ENCODE results near the gene HINT2. TPM values are rescaled to one million over a fixed set of nuclear protein-coding genes. Genes with fewer than 3 reads are reported as not detected.

HINT2 gene
- total RNA-seq, 2 experiments from 2014 or later = 53.4 to 62.7 TPM

- H3K4me1 Mint-ChIP-seq (ENCODE audit: low read depth) = no peaks in the 10 kb centered on the region
- no peak overlapping the region for H3K27ac Mint-ChIP-seq
- H3K4me3 Mint-ChIP-seq = no peak overlapping the region
- CTCF ChIA-PET = interaction anchor here (0.9 kb wide), 1 partner anchor 28 kb away, joined by 3 read pairs; no protein-coding TSS in a partner anchor
- no peaks in the 10 kb centered on the region for H3K36me3 Mint-ChIP-seq (ENCODE audit: low read depth)
- intact Hi-C loops (cut with micrococcal nuclease) = no loop called here
- no peak for TF ChIP-seq CTCF (IDR thresholded peaks at IDR 0.05)
- ATAC-seq = no peak
- DNase-seq = no peak
- POLR2A ChIA-PET = no interaction called here
- no peaks in the 10 kb centered on the region for H3K9me3 Mint-ChIP-seq
- no peaks in the 10 kb centered on the region for H3K27me3 Mint-ChIP-seq
Measured at GRCh38 chr9:35854091-35854762, 39.4 kb upstream of the HINT2 start.

GRCh38 chr9:35852876-35853865 is 38.3 kb upstream of the HINT2 start:
- ChIA-PET CTCF (interaction anchor here (0.9 to 1.0 kb wide), 2 partner anchors 29 to 117 kb away, joined by 3 read pairs; no protein-coding TSS in a partner anchor), POLR2A (no interaction called here)
- no peak for TF ChIP-seq CTCF (IDR thresholded peaks at IDR 0.05)
- DNase-seq = no peak
- ATAC-seq = no peak
- Mint-ChIP-seq H3K27me3 (no peaks in the 10 kb centered on the region), H3K36me3 (ENCODE audit: low read depth) (no peaks in the 10 kb centered on the region), H3K27ac (no peak overlapping the region), H3K4me1 (ENCODE audit: low read depth) (peaks cover 4% of the 10 kb centered on the region), H3K4me3 (no peak overlapping the region), H3K9me3 (no peaks in the 10 kb centered on the region)
- intact Hi-C loops (cut with micrococcal nuclease) = no loop called here

GRCh38 chr9:35852267-35852815 is 37.5 kb upstream of the HINT2 start:
- Mint-ChIP-seq H3K4me3 (no peak overlapping the region), H3K4me1 (ENCODE audit: low read depth) (peaks cover 12% of the 10 kb centered on the region), H3K27ac (no peak overlapping the region), H3K36me3 (ENCODE audit: low read depth) (no peaks in the 10 kb centered on the region), H3K27me3 (no peaks in the 10 kb centered on the region), H3K9me3 (no peaks in the 10 kb centered on the region)
- TF ChIP-seq CTCF (IDR thresholded peaks at IDR 0.05) = no peak
- POLR2A ChIA-PET = no interaction called here
- ATAC-seq (no peak), DNase-seq (no peak)
- CTCF ChIA-PET = interaction anchor here (1.0 to 1.4 kb wide), 3 partner anchors 26 to 116 kb away, joined by 3 to 4 read pairs (median 3); no protein-coding TSS in a partner anchor
- intact Hi-C loops (cut with micrococcal nuclease) = no loop called here

- peaks cover 38% of the 10 kb centered on the region for H3K4me1 Mint-ChIP-seq (ENCODE audit: low read depth)
- ATAC-seq = peak; percentile 92
- peak overlapping the region; percentile 58 for H3K27ac Mint-ChIP-seq
- H3K4me3 Mint-ChIP-seq = no peak overlapping the region
- ChIA-PET POLR2A (interaction anchor here (0.6 kb wide), 1 partner anchor 117 kb away, joined by 3 read pairs; no protein-coding TSS in a partner anchor), CTCF (interaction anchor here (2.2 to 2.6 kb wide), 3 partner anchors 13 to 34 kb away, joined by 5 to 10 read pairs (median 9); no protein-coding TSS in a partner anchor)
- no peak for TF ChIP-seq CTCF (IDR thresholded peaks at IDR 0.05)
- H3K27me3 Mint-ChIP-seq = no peaks in the 10 kb centered on the region
- intact Hi-C loops (cut with micrococcal nuclease) = no loop called here
- H3K9me3 Mint-ChIP-seq = no peaks in the 10 kb centered on the region
- no peaks in the 10 kb centered on the region for H3K36me3 Mint-ChIP-seq (ENCODE audit: low read depth)
- DNase-seq = peak; percentile 86
Measured at GRCh38 chr9:35847792-35848572, 33.1 kb upstream of the HINT2 start.
